NCI-H2107 treated with DMSO at 0.1 percent for 48 hours (cell line): Measurements from ENCODE around the gene CDKN2A.

Experiments
- DNase-seq: peaks from one replicate; lab custom pipeline; 2025; ENCODE audit not compliant: unreplicated experiment; lab: John Stamatoyannopoulos, UW

CDKN2A gene

DNA sequence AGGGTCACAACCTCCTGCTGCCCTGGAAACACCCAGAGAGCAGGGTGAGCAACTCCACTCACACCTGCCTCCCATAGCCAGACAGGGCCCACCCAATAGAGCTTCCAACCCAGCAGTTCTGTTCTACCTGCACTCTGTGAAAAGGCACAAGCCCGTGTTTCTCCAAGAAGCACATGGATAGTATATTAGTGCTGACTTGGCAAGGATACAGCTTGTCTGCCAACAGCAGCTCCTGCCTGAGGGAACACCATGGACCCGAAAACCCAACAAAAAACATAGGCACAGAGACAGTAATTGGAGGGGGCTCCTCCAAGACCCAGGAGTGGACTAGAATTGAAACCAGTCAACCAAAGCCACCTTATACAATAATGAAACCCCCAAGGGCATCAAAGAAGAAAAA, 48.6 kb downstream of the CDKN2A start:
- no peak for DNase-seq

DNA sequence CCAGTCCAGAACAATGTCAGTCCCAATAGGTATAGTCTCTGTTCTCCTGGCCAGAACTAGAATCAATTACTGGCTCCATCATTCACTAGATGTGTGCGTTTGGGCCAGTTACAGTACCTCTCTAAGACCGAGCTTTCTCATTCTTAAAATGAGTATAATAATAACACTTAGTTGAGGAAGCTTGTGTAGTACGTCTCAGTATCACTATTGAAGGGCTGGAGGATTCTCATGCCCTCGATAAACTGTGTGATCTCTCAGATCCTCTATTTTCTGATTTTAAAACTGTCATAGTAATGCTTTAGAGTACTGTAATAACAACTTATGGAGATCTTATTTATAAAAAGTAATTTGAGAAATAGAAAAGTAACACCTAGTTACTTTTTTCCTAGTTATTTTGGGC, 50.7 kb downstream of the CDKN2A start:
- no peak for DNase-seq

GRCh38 chr9:21941337-21941995, 52.7 kb downstream of the CDKN2A start:
- no peak for DNase-seq

DNA sequence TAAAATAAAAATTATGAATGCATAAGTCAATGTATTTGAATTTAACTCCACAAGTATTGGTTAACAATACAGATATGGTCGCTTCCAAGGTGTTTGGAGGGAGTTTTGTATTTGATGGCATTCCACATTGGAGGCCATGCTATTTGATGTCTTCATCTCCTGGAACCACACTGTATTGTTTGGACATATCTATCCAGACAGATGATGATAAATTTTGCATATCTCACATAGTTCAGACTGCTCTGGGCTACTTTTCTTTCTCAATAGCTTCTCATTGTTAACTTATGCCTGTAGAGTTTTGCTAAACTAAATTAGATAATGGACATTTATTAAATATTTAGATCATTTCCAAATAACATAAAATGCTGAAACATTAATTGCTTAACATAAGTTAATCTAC, 58.0 kb downstream of the CDKN2A start:
- DNase-seq: no peak

GRCh38 chr9:21935631-21936030, 58.6 kb downstream of the CDKN2A start:
- DNase-seq: no peak

DNA sequence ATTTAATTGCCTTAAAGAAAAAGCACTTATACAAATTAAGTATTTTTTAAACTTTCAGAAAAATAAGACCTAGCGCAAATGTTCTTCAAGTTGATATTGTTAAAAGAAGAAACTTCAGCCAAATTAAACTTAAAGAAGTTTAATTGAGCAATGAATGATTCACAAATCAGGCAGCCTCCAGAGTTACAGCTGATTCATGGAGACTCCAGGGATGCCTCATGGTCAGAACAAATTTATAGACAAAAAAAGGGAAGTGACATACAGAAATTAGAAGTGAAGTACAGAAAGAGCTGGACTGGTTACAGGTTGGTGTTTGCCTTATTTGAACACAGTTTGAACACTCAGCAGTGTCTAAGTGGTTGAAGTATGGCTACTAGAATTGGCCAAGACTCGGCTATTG, 60.3 kb downstream of the CDKN2A start:
- DNase-seq: no peak

DNA sequence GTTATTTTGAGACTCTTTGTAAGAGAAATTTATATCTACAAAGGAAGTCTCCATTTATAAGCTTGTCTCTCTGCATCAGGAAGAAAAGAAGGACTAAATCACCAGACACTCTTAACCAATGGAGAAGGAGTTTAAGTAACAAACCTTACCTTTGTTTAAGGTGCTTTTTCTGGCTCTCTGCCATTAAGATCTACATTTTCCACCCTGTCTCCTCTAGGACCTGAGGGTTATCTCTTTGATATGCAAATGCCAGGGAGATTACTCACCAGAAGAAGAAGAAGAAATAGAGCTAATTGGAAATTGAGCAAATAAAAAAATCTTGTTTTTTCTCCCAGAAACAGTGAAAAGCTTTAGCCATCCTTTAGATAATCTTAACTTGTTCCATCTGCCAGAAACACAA, 60.9 kb downstream of the CDKN2A start:
- DNase-seq: no peak

- DNase-seq: no peak
These were observed 62.8 kb downstream of the CDKN2A start for GRCh38 chr9:21931428-21931827.

DNA sequence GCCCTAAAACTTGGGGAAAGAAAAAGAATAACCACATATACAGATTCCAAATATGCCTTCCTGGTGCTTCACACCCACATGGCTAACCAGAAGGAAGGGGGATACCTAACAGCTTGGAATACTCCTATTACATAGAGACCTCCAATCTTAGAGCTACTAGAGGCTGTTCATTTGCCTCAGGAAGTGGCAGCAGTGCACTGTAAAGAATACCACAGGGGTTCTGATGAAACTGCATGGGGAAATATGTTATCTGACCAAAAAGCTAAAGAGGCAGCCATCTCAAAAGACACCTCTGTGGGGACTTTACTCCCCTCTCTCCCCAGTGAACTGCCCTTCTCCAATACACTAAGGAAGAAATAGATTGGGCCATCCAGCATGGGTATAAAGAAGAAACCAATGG, 66.4 kb downstream of the CDKN2A start:
- no peak for DNase-seq

DNA sequence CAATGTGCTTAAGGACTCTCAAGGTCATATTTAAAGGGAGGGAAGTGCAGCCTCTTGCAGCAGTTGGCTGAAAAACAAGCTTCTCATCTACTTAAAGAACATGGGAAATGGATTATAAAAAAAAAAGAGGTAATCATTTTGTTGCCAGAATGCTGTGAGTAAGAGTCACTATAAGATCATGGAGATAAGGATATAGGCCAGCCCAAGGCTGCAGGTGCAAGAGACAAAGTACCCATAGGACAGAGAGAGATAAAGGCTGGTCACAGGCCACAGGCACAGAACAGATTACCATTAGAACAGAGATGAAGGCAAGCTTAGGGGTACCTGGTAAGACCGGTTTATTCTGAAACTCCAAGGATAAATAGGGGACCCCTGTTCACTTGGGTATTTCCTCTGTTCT, 70.5 kb downstream of the CDKN2A start:
- no peak for DNase-seq

GRCh38 chr9:21919377-21920362, 74.5 kb downstream of the CDKN2A start:
- DNase-seq: no peak
